NCI-H82 (cell line): ENCODE results near the gene NAA50.
A peak's percentile ranks its signal among the peaks of the same experiment; 100 is the strongest.

Experiments used
- DNase-seq: peaks from one replicate; lab custom pipeline; 2025; lab: John Stamatoyannopoulos, UW

The NAA50 gene

DNA sequence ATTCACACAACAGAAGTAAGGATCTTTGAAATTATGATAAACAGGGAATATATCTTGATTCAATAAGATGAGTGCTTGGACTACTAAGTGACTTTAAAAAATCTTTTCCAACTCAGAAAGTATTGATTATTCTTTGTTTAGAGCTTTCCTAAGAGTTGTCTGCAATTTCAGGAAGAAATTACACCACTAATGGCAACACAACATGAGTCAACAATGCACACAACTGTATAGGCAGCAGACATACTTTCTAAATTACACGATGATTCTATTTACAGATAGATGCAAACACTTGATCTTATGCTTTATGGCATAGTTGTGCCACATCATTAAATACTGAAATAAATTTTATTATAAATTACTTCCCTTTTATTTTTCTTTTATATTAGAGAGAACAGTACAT is 4.4 kb downstream of the NAA50 start:
- no peak for DNase-seq

DNA sequence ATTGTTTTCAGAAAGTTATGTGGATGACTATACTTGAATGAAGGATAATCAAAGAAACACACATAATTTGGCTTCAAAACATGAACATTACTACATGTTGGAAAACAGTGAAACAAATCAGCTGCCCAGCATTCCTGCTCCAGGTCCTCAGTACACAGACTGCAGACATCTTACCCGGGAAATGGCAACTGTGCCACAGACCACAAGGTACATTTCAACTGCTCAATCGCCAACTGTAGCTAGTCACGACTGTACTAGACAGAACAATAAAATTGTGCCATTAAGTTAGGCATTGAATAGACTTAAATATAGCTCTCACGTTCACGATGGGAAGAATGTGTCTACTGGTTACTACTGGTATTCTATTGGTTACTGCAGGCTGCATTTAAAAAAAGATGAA is 5.0 kb downstream of the NAA50 start:
- no peak for DNase-seq

DNA sequence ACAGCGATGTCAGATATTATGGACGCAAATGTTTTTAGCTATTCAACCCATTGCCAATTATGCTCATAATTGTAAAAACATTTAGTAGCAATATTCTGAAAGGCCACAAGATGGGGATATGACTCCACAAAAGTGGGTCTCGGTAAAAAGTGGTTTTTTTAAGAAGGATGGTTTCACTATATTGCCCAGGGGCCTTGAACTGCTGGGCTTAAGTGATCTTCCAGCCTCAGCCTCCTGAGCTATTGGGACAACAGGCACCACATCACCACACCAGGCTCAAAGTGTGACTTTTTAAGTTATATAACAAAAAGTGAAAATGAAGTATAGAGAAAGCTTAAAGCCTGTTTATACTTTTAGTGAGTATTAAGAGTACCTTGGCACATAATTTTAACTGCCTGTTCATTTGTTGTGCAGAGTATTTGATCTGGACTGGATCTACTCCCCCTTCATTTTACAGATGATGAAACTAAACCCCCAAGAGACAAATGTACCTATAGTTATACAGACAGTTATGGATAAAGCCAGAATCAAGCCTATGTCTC is 9.4 kb downstream of the NAA50 start:
- peak; percentile 65 for DNase-seq

DNA sequence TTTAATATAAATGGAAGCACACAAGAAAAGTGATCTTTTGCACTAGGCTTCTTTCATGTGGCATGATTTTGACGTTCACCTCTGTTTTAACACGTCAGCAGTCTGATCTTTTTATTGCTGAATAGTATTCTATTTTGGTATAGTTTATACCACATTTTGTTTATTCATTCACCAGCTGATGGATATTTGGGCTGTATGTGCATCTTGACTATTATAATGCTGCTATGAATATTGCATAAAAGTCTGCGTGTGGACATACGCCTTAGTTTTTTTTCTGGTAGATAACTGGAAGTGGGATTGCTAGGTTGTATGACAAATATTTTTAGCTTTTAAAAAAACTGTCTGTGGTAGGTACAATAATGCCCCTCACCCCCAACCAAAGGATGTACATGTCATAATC is 14.4 kb downstream of the NAA50 start:
- DNase-seq, result no peak

DNA sequence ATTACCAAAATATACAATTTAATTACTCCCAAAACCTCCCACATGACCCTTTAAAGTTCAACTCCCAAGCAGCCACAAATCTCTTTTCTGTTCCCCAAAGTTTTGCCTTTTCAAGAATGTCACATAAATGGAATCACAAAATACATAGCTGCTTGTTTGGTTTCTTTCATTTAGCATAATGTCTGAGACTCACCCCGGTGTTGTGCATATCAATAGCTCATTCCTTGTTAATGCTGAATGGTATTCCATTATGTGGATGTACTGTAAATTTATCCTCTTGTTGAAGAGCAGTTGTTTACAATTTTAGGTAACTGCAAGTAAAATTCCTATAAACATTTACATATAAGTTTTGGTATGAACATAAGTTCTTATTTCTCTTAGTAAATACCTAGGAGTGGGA is 15.5 kb downstream of the NAA50 start:
- DNase-seq, result no peak

GRCh38 chr3:113728661-113729060 is 17.4 kb downstream of the NAA50 start:
- no peak for DNase-seq

DNA sequence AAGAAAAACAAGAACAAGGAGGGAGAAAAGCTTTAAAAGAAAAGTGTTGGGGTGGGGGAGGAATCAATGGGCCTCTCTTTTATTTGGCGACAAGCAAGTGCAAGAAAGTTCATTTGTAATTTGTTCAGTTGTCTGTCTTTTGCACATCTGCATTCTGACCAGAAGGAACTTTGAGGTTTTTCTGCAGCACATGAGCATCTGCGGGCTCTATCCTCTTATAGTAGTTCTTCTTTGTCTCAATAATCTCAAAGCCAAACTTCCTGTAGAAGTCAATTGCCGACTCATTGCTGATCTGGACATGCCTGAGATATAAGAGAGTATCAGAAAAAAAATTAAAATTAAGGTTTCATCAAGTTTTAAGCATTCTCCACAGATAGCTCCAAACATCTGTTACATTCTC is 24.4 kb downstream of the NAA50 start:
- DNase-seq, result no peak

DNA sequence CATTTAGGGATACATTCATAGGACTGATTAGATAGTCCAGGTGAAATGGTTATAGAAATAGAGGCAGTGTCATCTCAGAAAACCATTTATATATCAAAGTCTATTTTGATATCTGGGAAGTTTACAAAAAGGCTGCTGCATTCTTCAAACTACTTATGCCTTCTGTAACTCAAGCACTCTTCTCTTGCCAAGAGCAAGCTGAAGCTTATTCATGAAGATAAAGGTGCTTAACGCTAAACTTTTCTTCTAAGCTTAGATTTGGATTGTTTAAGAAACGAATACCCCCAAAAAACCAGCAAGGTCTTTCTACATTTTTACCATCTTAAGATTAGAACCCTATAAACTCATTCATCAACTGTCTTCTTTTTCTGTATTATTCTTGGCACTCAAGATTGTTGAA is 26.3 kb downstream of the NAA50 start:
- DNase-seq, result no peak

GRCh38 chr3:113719294-113719693 is 26.8 kb downstream of the NAA50 start:
- DNase-seq, result no peak

GRCh38 chr3:113717818-113718217 is 28.2 kb downstream of the NAA50 start:
- no peak for DNase-seq

GRCh38 chr3:113717308-113717707 is 28.7 kb downstream of the NAA50 start:
- no peak for DNase-seq

DNA sequence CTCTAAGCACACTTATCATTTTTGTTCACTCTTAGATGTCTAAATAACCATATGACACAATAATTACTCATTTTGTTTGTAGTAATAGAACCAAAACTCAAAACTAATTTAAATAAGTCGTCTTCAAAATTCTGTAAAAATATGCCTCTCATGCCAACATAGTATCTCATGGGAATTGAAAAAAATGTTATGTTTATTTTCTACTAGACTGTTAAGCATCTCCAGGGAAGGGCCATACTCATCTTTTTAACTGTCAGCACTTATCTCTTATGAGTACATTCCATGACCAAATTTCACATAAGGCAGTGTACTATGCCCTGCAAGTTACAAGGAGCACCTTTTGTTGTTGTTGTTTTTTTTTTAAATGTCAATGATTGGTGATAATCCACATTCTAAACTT is 31.3 kb downstream of the NAA50 start:
- no peak for DNase-seq

GRCh38 chr3:113712129-113712528 is 33.9 kb downstream of the NAA50 start:
- DNase-seq, result no peak

DNA sequence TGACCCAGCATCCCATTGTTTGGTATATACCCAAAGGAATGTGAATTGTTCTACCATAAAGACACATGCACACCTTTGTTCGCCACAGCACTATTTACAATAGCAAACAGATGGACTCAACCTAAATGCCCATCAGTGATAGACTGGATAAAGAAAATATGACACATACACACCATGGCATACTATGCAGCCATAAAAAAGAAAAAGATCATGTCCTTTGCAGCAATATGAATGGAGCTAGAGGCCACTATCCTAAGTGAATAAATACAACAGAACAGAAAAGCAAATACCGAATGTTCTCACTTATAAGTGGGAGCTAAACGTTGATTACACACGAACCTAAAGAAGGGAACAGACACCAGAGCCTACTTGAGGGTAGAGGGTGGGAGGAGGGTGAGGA is 38.2 kb downstream of the NAA50 start:
- no peak for DNase-seq

- DNase-seq, result no peak
Observed at GRCh38 chr3:113698956-113699355, 47.1 kb downstream of the NAA50 start.

- DNase-seq, result no peak
Observed at GRCh38 chr3:113698213-113698742, 47.8 kb downstream of the NAA50 start.

DNA sequence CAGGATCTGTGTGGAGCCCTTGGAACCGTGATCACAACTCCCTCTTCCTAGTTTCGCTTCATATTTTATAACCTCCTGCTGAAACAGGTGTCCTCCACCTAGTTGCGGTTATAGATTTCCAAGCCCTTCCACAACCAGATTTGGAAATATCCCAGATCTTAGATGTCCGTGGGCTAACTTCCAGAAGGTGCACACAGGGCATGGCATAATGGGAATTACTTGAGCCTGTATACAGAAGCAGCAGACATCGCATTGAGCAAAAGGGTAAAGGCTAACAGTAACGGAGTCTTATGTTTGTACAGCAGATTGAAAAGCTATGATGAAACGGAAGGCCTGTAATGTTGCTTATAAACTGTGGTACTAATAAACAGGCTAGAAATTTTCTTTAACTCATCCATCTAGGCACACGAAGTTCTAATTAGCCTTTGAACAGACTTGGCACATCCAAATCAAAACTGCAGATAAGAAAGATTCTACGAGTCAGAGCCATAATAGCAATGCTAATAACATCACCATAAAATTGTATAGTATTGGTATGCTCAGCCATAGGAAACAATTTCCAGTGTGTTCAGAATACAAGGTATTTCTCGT is 48.5 kb downstream of the NAA50 start:
- no peak for DNase-seq

GRCh38 chr3:113696658-113697499 is 49.2 kb downstream of the NAA50 start:
- DNase-seq, result peak; percentile 100

GRCh38 chr3:113695786-113696645 is 50.0 kb downstream of the NAA50 start, which contains the start of gene USF3:
USF3 (minus strand) TSS chr3:113696642; CDS start chr3:113674878, 21,764 bp downstream.
- DNase-seq, result peak; percentile 85

GRCh38 chr3:113695431-113695785 is 50.6 kb downstream of the NAA50 start:
- no peak for DNase-seq

- no peak for DNase-seq
Observed at GRCh38 chr3:113690482-113690881, 55.6 kb downstream of the NAA50 start.
